ENCODE data around the gene HIVEP3. TPM values are rescaled to one million over a fixed set of nuclear protein-coding genes. Genes with fewer than 3 reads are reported as not detected.

Gene HIVEP3
- total and polyA plus RNA-seq, 2 of the 13 experiments (the other 11 are each of a cell fraction or from before 2014, with no cell fraction given), result 0.05 TPM; not detected in 1

- no peak for TF ChIP-seq ZNF276 (CRISPR knock-in tag; IDR thresholded peaks at IDR 0.05; ENCODE audit: low read depth)
- no peak for TF ChIP-seq ZIK1 (CRISPR knock-in tag; IDR thresholded peaks at IDR 0.05; ENCODE audit: borderline replicate concordance, low read depth)
- TF ChIP-seq ARID3A (IDR thresholded peaks at IDR 0.05; ENCODE audit: low read depth, low read length), result no peak
Measured at GRCh38 chr1:41655632-41656031, 263.1 kb downstream of the HIVEP3 start (continued).

GRCh38 chr1:41653574-41653973 lies 265.1 kb downstream of the HIVEP3 start:
- H3K4me2 ChIP-seq (ENCODE audit: low read depth, low read length), result no peak overlapping the region
- FAIRE-seq (no peak), DNase-seq (ENCODE audit: low spot score) (no peak), ATAC-seq (no peak)
- H3K4me3 ChIP-seq (replicated peaks in 1 of 3; ENCODE audit: insufficient read depth in 1 of 3, low read depth in 2 of 3, low read length in 3 of 3), result no peak overlapping the region
- no peaks in the 10 kb centered on the region for H3K9me3 ChIP-seq (ENCODE audit: low read length)
- H3K36me3 ChIP-seq (replicated peaks in 1 of 2; ENCODE audit: control insufficient read depth in 1 of 2, insufficient read depth in 2 of 2, low read length in 2 of 2), result no peaks in the 10 kb centered on the region
- H4K20me1 ChIP-seq (ENCODE audit: insufficient read depth, low read length), result no peaks in the 10 kb centered on the region
- in situ Hi-C loops (cut with HindIII; ENCODE audit: extremely low pct_ligation_motif_present, low pct_unique_long_range_greater_than_20kb), result no loop called here
- POLR2A ChIA-PET, result no interaction called here
- no TSS peak for BruUV-seq (replicated peaks)
- CTCF ChIA-PET (ENCODE audit: low intra/inter-chr PET ratio, low total read pairs), result no interaction called here
- H3K9ac ChIP-seq (ENCODE audit: insufficient read depth, low read depth, low read length), result no peak overlapping the region
- no peak overlapping the region for H3K27ac ChIP-seq (ENCODE audit: extremely low read length, insufficient read depth, low read length)
- intact Hi-C loops (cut with micrococcal nuclease; ENCODE audit: unreplicated experiment), result no loop called here
- no peak overlapping the region for H2AFZ ChIP-seq (ENCODE audit: low read length)
- no peaks in the 10 kb centered on the region for H3K4me1 ChIP-seq (ENCODE audit: insufficient read depth, low read length)
- H3K27me3 ChIP-seq (ENCODE audit: control insufficient read depth in 1 of 2, insufficient read depth in 2 of 2, low read length in 2 of 2), result peaks cover 3 to 14% of the 10 kb centered on the region in 2 experiments; a peak in 2 of 5 replicates
- H3K79me2 ChIP-seq (ENCODE audit: insufficient read depth, low read length), result no peaks in the 10 kb centered on the region
- 10% methylated on average over 2 of the region's 3 CpGs for WGBS (ENCODE audit: low lambda C conversion rate)
- TF ChIP-seq ZFP36L2 (CRISPR knock-in tag; IDR thresholded peaks at IDR 0.05) (no peak), ZNF547 (CRISPR knock-in tag; IDR thresholded peaks at IDR 0.05) (no peak), MBD4 (IDR thresholded peaks at IDR 0.05; ENCODE audit: borderline replicate concordance, low read length) (no peak), ZNF792 (CRISPR knock-in tag; IDR thresholded peaks at IDR 0.05) (no peak), GATA4 (IDR thresholded peaks at IDR 0.05; ENCODE audit: borderline replicate concordance, low read depth) (no peak), MTERF4 (CRISPR knock-in tag; IDR thresholded peaks at IDR 0.05) (no peak), ZNF281 (CRISPR knock-in tag; IDR thresholded peaks at IDR 0.05; ENCODE audit: borderline replicate concordance) (no peak), ZMYM3 (CRISPR knock-in tag; IDR thresholded peaks at IDR 0.05) (no peak), ZNF839 (CRISPR knock-in tag; IDR thresholded peaks at IDR 0.05; ENCODE audit: borderline replicate concordance) (no peak)

All from HepG2 (cell line).